Measurements from ENCODE around the gene KRT10.

The KRT10 gene

DNA sequence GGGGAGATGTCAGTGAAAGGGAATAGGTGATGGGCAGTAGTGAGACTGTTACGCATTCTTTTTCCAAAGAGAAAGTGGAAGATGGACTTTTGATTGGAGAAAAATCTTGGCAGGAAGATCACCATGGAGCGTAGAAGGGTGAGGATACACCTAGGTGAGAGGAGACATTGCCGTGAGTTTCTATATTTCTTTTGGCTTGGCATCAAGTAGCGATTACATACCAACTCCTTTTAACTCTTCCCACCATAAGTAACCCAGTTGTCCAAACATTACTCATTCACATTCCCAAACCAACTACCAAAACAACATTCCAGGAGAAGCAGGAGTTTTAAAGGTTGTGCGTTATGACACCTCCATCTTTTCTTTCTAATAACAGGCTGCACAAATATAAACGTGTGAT, 11.9 kb downstream of the KRT10 start:
- Histone ChIP-seq H3K9me3 (ENCODE audit: control insufficient read depth in 2 of 2, low read length in 2 of 2) (no peaks in the 10 kb centered on the region), H3K27ac (ENCODE audit: low read depth in 2 of 2, low read length in 2 of 2) (no peak overlapping the region), H3K4me3 (ENCODE audit: low read length in 2 of 2) (no peak overlapping the region), H3K27me3 (ENCODE audit: control insufficient read depth in 2 of 2, insufficient read depth in 2 of 2, low read length in 2 of 2) (peaks cover 28 to 31% of the 10 kb centered on the region in 2 donors), H3K9ac (ENCODE audit: low read depth in 1 of 2, low read length in 2 of 2) (no peak overlapping the region), H3K36me3 (ENCODE audit: control insufficient read depth in 2 of 2, insufficient read depth in 2 of 2, low read length in 2 of 2) (no peaks in the 10 kb centered on the region), H3K4me1 (ENCODE audit: control insufficient read depth in 2 of 2, insufficient read depth in 2 of 2, low read length in 2 of 2) (no peaks in the 10 kb centered on the region)

DNA sequence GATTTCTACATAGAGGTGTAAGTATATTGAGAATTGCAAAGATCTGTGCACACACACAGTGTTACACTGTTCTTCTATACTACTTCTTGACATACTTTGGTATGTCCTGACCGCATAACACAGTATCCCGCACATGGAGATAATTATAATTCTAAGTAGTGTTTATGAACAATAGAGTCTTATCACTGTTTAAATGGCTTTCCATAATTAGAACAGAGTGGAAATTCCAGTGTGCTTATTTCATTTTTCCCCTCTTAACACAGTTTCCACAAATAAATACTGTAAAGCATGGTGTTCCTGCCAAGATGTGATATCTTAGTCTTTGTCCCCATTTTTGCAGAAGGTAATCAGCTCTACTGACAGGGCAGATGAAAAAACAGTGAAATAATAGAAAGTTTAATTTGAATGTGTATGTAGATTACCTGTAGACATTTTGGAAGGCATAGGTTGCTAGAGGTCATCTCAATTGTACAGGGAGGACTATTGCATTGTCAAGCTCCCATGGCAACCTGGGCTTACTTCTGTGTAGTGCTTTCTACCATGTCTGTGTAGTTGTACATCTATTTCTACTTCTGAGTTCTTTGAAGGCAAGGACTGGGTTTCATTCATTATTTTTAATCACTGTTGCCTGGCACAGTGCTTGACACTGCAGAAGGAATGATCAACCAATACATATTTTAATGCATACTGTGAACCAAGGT, 12.5 kb downstream of the KRT10 start:
- no peaks in the 10 kb centered on the region for H3K9me3 ChIP-seq (ENCODE audit: control insufficient read depth in 2 of 2, low read length in 2 of 2)
- no peak overlapping the region for H3K27ac ChIP-seq (ENCODE audit: low read depth in 2 of 2, low read length in 2 of 2)
- no peaks in the 10 kb centered on the region for H3K4me1 ChIP-seq (ENCODE audit: control insufficient read depth in 2 of 2, insufficient read depth in 2 of 2, low read length in 2 of 2)
- peaks cover 28 to 36% of the 10 kb centered on the region in 2 donors for H3K27me3 ChIP-seq (ENCODE audit: control insufficient read depth in 2 of 2, insufficient read depth in 2 of 2, low read length in 2 of 2)
- no peak overlapping the region for H3K9ac ChIP-seq (ENCODE audit: low read depth in 1 of 2, low read length in 2 of 2)
- no peak overlapping the region for H3K4me3 ChIP-seq (ENCODE audit: low read length in 2 of 2)
- H3K36me3 ChIP-seq (ENCODE audit: control insufficient read depth in 2 of 2, insufficient read depth in 2 of 2, low read length in 2 of 2), result no peaks in the 10 kb centered on the region

GRCh38 chr17:40806131-40806530, 16.3 kb downstream of the KRT10 start:
- H3K27me3 ChIP-seq (ENCODE audit: control insufficient read depth in 2 of 2, insufficient read depth in 2 of 2, low read length in 2 of 2), result peaks cover 17 to 30% of the 10 kb centered on the region in 2 donors
- no peaks in the 10 kb centered on the region for H3K9me3 ChIP-seq (ENCODE audit: control insufficient read depth in 2 of 2, low read length in 2 of 2)
- no peaks in the 10 kb centered on the region for H3K36me3 ChIP-seq (ENCODE audit: control insufficient read depth in 2 of 2, insufficient read depth in 2 of 2, low read length in 2 of 2)
- H3K4me1 ChIP-seq (ENCODE audit: control insufficient read depth in 2 of 2, insufficient read depth in 2 of 2, low read length in 2 of 2), result no peaks in the 10 kb centered on the region
- H3K4me3 ChIP-seq (ENCODE audit: low read length in 2 of 2), result no peak overlapping the region
- H3K27ac ChIP-seq (ENCODE audit: low read depth in 2 of 2, low read length in 2 of 2), result no peak overlapping the region
- no peak overlapping the region for H3K9ac ChIP-seq (ENCODE audit: low read depth in 1 of 2, low read length in 2 of 2)

- no peak overlapping the region for H3K9ac ChIP-seq (ENCODE audit: low read depth in 1 of 2, low read length in 2 of 2)
- H3K4me1 ChIP-seq (ENCODE audit: control insufficient read depth in 2 of 2, insufficient read depth in 2 of 2, low read length in 2 of 2), result no peaks in the 10 kb centered on the region
- H3K27me3 ChIP-seq (ENCODE audit: control insufficient read depth in 2 of 2, insufficient read depth in 2 of 2, low read length in 2 of 2), result peaks cover 18 to 21% of the 10 kb centered on the region in 2 donors
- H3K36me3 ChIP-seq (ENCODE audit: control insufficient read depth in 2 of 2, insufficient read depth in 2 of 2, low read length in 2 of 2), result no peaks in the 10 kb centered on the region
- no peak overlapping the region for H3K27ac ChIP-seq (ENCODE audit: low read depth in 2 of 2, low read length in 2 of 2)
- no peaks in the 10 kb centered on the region for H3K9me3 ChIP-seq (ENCODE audit: control insufficient read depth in 2 of 2, low read length in 2 of 2)
- H3K4me3 ChIP-seq (ENCODE audit: low read length in 2 of 2), result no peak overlapping the region
These were observed 18.8 kb downstream of the KRT10 start for GRCh38 chr17:40803617-40804082.

DNA sequence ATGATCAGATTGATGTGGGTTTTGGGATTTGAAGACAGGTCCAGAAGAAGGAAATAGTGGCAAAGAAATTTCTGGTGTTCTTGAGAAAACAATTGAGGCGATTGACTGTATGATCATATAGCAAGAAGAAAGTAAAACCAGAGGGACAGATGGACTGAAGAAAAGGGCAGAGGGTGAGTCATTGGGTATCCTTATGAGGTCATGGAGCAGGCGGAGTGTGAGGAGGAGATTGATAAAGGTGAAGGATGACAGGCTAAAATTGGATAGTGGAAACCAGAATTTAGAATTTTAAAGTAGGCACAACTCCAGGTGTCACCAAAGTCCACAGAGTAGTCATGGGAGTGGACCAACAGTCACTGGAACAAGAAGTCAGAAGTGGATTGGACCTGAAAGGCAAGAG, 21.3 kb downstream of the KRT10 start:
- H3K27me3 ChIP-seq (ENCODE audit: control insufficient read depth in 2 of 2, insufficient read depth in 2 of 2, low read length in 2 of 2), result peaks cover 13 to 24% of the 10 kb centered on the region in 2 donors
- H3K9ac ChIP-seq (ENCODE audit: low read depth in 1 of 2, low read length in 2 of 2), result no peak overlapping the region
- H3K9me3 ChIP-seq (ENCODE audit: control insufficient read depth in 2 of 2, low read length in 2 of 2), result no peaks in the 10 kb centered on the region
- no peaks in the 10 kb centered on the region for H3K4me1 ChIP-seq (ENCODE audit: control insufficient read depth in 2 of 2, insufficient read depth in 2 of 2, low read length in 2 of 2)
- H3K27ac ChIP-seq (ENCODE audit: low read depth in 2 of 2, low read length in 2 of 2), result no peak overlapping the region
- H3K4me3 ChIP-seq (ENCODE audit: low read length in 2 of 2), result no peak overlapping the region
- no peaks in the 10 kb centered on the region for H3K36me3 ChIP-seq (ENCODE audit: control insufficient read depth in 2 of 2, insufficient read depth in 2 of 2, low read length in 2 of 2)

DNA sequence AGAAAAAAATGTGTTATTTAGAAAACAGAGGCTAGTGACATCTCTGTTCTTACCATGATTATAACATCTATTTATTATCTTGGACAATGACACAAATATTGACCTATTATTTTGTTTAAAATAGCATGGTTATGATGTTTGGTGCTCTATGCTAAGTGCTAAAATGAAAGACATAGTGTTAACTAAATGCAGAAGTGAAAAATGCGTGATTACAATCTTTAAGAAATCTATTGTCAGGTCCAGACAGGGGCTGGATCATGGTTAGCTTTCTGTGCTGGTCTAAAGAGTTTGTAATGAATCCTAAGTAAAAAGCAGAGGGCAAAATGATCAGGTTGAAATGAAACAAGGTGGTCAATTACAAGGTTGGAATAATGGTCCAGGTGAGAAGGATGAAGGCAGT, 22.0 kb downstream of the KRT10 start:
- H3K4me3 ChIP-seq (ENCODE audit: low read length in 2 of 2), result no peak overlapping the region
- no peaks in the 10 kb centered on the region for H3K36me3 ChIP-seq (ENCODE audit: control insufficient read depth in 2 of 2, insufficient read depth in 2 of 2, low read length in 2 of 2)
- no peaks in the 10 kb centered on the region for H3K4me1 ChIP-seq (ENCODE audit: control insufficient read depth in 2 of 2, insufficient read depth in 2 of 2, low read length in 2 of 2)
- peaks cover 10 to 24% of the 10 kb centered on the region in 2 donors for H3K27me3 ChIP-seq (ENCODE audit: control insufficient read depth in 2 of 2, insufficient read depth in 2 of 2, low read length in 2 of 2)
- H3K27ac ChIP-seq (ENCODE audit: low read depth in 2 of 2, low read length in 2 of 2), result no peak overlapping the region
- no peaks in the 10 kb centered on the region for H3K9me3 ChIP-seq (ENCODE audit: control insufficient read depth in 2 of 2, low read length in 2 of 2)
- no peak overlapping the region for H3K9ac ChIP-seq (ENCODE audit: low read depth in 1 of 2, low read length in 2 of 2)

- Histone ChIP-seq H3K4me1 (ENCODE audit: control insufficient read depth in 2 of 2, insufficient read depth in 2 of 2, low read length in 2 of 2) (no peaks in the 10 kb centered on the region), H3K9ac (ENCODE audit: low read depth in 1 of 2, low read length in 2 of 2) (no peak within 1 kb of the TSS), H3K9me3 (ENCODE audit: control insufficient read depth in 2 of 2, low read length in 2 of 2) (no peaks in the 10 kb centered on the region), H3K36me3 (ENCODE audit: control insufficient read depth in 2 of 2, insufficient read depth in 2 of 2, low read length in 2 of 2) (no peaks in the 10 kb centered on the region), H3K27ac (ENCODE audit: low read depth in 2 of 2, low read length in 2 of 2) (no peak within 1 kb of the TSS), H3K4me3 (ENCODE audit: low read length in 2 of 2) (no peak within 1 kb of the TSS), H3K27me3 (ENCODE audit: control insufficient read depth in 2 of 2, insufficient read depth in 2 of 2, low read length in 2 of 2) (peaks cover 5 to 24% of the 10 kb centered on the region in 2 donors)
These were observed 22.6 kb downstream of the KRT10 start, which contains the start of gene KRT28 for GRCh38 chr17:40799859-40800258. TSS of gene KRT28 (minus strand) at chr17:40799959. CDS start at chr17:40799893, 66 bp downstream.

- Histone ChIP-seq H3K4me1 (ENCODE audit: control insufficient read depth in 2 of 2, insufficient read depth in 2 of 2, low read length in 2 of 2) (no peaks in the 10 kb centered on the region), H3K36me3 (ENCODE audit: control insufficient read depth in 2 of 2, insufficient read depth in 2 of 2, low read length in 2 of 2) (no peaks in the 10 kb centered on the region), H3K27me3 (ENCODE audit: control insufficient read depth in 2 of 2, insufficient read depth in 2 of 2, low read length in 2 of 2) (peaks cover 7 to 24% of the 10 kb centered on the region in 2 donors), H3K4me3 (ENCODE audit: low read length in 2 of 2) (no peak overlapping the region), H3K27ac (ENCODE audit: low read depth in 2 of 2, low read length in 2 of 2) (no peak overlapping the region), H3K9me3 (ENCODE audit: control insufficient read depth in 2 of 2, low read length in 2 of 2) (no peaks in the 10 kb centered on the region), H3K9ac (ENCODE audit: low read depth in 1 of 2, low read length in 2 of 2) (no peak overlapping the region)
These were observed 25.6 kb downstream of the KRT10 start for GRCh38 chr17:40796846-40797245.

GRCh38 chr17:40795019-40795667, 27.3 kb downstream of the KRT10 start:
- H3K9me3 ChIP-seq (ENCODE audit: control insufficient read depth in 2 of 2, low read length in 2 of 2), result no peaks in the 10 kb centered on the region
- no peak overlapping the region for H3K4me3 ChIP-seq (ENCODE audit: low read length in 2 of 2)
- peaks cover 7 to 19% of the 10 kb centered on the region in 2 donors for H3K27me3 ChIP-seq (ENCODE audit: control insufficient read depth in 2 of 2, insufficient read depth in 2 of 2, low read length in 2 of 2)
- no peak overlapping the region for H3K27ac ChIP-seq (ENCODE audit: low read depth in 2 of 2, low read length in 2 of 2)
- no peaks in the 10 kb centered on the region for H3K4me1 ChIP-seq (ENCODE audit: control insufficient read depth in 2 of 2, insufficient read depth in 2 of 2, low read length in 2 of 2)
- H3K36me3 ChIP-seq (ENCODE audit: control insufficient read depth in 2 of 2, insufficient read depth in 2 of 2, low read length in 2 of 2), result no peaks in the 10 kb centered on the region
- H3K9ac ChIP-seq (ENCODE audit: low read depth in 1 of 2, low read length in 2 of 2), result no peak overlapping the region

- Histone ChIP-seq H3K9me3 (ENCODE audit: control insufficient read depth in 2 of 2, low read length in 2 of 2) (no peaks in the 10 kb centered on the region), H3K4me1 (ENCODE audit: control insufficient read depth in 2 of 2, insufficient read depth in 2 of 2, low read length in 2 of 2) (no peaks in the 10 kb centered on the region), H3K27me3 (ENCODE audit: control insufficient read depth in 2 of 2, insufficient read depth in 2 of 2, low read length in 2 of 2) (peaks cover 6 to 15% of the 10 kb centered on the region in 2 donors), H3K4me3 (ENCODE audit: low read length in 2 of 2) (no peak overlapping the region), H3K27ac (ENCODE audit: low read depth in 2 of 2, low read length in 2 of 2) (no peak overlapping the region), H3K9ac (ENCODE audit: low read depth in 1 of 2, low read length in 2 of 2) (no peak overlapping the region), H3K36me3 (ENCODE audit: control insufficient read depth in 2 of 2, insufficient read depth in 2 of 2, low read length in 2 of 2) (no peaks in the 10 kb centered on the region)
These were observed 27.9 kb downstream of the KRT10 start for GRCh38 chr17:40794466-40794865.
